Measurements from ENCODE around the gene TFAP2B. TPM values are rescaled to one million over a fixed set of nuclear protein-coding genes. Genes with fewer than 3 reads are reported as not detected.

The TFAP2B gene
- total RNA-seq, 4 donors from 2014 or later = not detected

GRCh38 chr6:50834929-50835410 is 16.3 kb downstream of the TFAP2B start:
- DNase-seq = no peak
- intact Hi-C loops (cut with DNase I) = no loop called here
- H3K4me1 ChIP-seq = peaks cover 0 to 6% of the 10 kb centered on the region in 2 donors
- no peaks in the 10 kb centered on the region for H3K36me3 ChIP-seq
- no peaks in the 10 kb centered on the region for H3K9me3 ChIP-seq
- no peak for TF ChIP-seq CTCF (IDR thresholded peaks at IDR 0.05)
- TF ChIP-seq POLR2A (IDR thresholded peaks at IDR 0.05) = no peak
- H3K27me3 ChIP-seq = peaks cover 20% of the 10 kb centered on the region
- no peak overlapping the region for H3K4me3 ChIP-seq (replicated peaks in 1 of 3)
- no peak overlapping the region for H3K27ac ChIP-seq
- 69 to 74% methylated on average over 5 of the region's 5 CpGs for WGBS, 2 donors

GRCh38 chr6:50836231-50836630 is 17.6 kb downstream of the TFAP2B start:
- 12 to 15% methylated on average over 22 of the region's 22 CpGs for WGBS, 2 donors
- no peak overlapping the region for H3K27ac ChIP-seq
- H3K36me3 ChIP-seq = no peaks in the 10 kb centered on the region
- intact Hi-C loops (cut with DNase I) = no loop called here
- H3K4me1 ChIP-seq = peaks cover 0 to 6% of the 10 kb centered on the region in 2 donors
- peaks cover 31% of the 10 kb centered on the region for H3K27me3 ChIP-seq
- no peaks in the 10 kb centered on the region for H3K9me3 ChIP-seq
- no peak for DNase-seq
- H3K4me3 ChIP-seq (replicated peaks in 1 of 3) = no peak overlapping the region
- TF ChIP-seq POLR2A (IDR thresholded peaks at IDR 0.05) (no peak), CTCF (IDR thresholded peaks at IDR 0.05) (no peak)

GRCh38 chr6:50837589-50838445 is 19.1 kb downstream of the TFAP2B start:
- Histone ChIP-seq H3K4me3 (replicated peaks in 1 of 3) (no peak overlapping the region), H3K9me3 (no peaks in the 10 kb centered on the region), H3K27ac (no peak overlapping the region), H3K36me3 (no peaks in the 10 kb centered on the region), H3K27me3 (peaks cover 43% of the 10 kb centered on the region), H3K4me1 (peaks cover 0 to 6% of the 10 kb centered on the region in 2 donors)
- 4 to 9% methylated on average over 14 of the region's 14 CpGs for WGBS, 2 donors
- DNase-seq = no peak
- TF ChIP-seq CTCF (IDR thresholded peaks at IDR 0.05) (no peak), POLR2A (IDR thresholded peaks at IDR 0.05) (no peak)
- intact Hi-C loops (cut with DNase I) = no loop called here

GRCh38 chr6:50840112-50840810 is 21.6 kb downstream of the TFAP2B start:
- WGBS, 2 donors = 20 to 32% methylated on average over 15 of the region's 15 CpGs
- DNase-seq = no peak
- peaks cover 62% of the 10 kb centered on the region for H3K27me3 ChIP-seq
- H3K9me3 ChIP-seq = no peaks in the 10 kb centered on the region
- no peak for TF ChIP-seq CTCF (IDR thresholded peaks at IDR 0.05)
- TF ChIP-seq POLR2A (IDR thresholded peaks at IDR 0.05) = no peak
- intact Hi-C loops (cut with DNase I) = no loop called here
- no peaks in the 10 kb centered on the region for H3K36me3 ChIP-seq
- H3K4me1 ChIP-seq = peaks cover 0 to 6% of the 10 kb centered on the region in 2 donors
- no peak overlapping the region for H3K4me3 ChIP-seq (replicated peaks in 1 of 3)
- H3K27ac ChIP-seq = no peak overlapping the region

- intact Hi-C loops (cut with DNase I) = no loop called here
- H3K4me1 ChIP-seq = peaks cover 0 to 6% of the 10 kb centered on the region in 2 donors
- 12 to 17% methylated on average over 18 of the region's 18 CpGs for WGBS, 2 donors
- H3K36me3 ChIP-seq = no peaks in the 10 kb centered on the region
- no peak for TF ChIP-seq CTCF (IDR thresholded peaks at IDR 0.05)
- DNase-seq = no peak
- H3K9me3 ChIP-seq = no peaks in the 10 kb centered on the region
- H3K4me3 ChIP-seq (replicated peaks in 1 of 3) = no peak overlapping the region
- H3K27ac ChIP-seq = no peak overlapping the region
- peaks cover 62% of the 10 kb centered on the region for H3K27me3 ChIP-seq
These were observed 22.1 kb downstream of the TFAP2B start for GRCh38 chr6:50840811-50841192.

Data from thyroid gland (tissue), 4 donors.